Calu3 (cell line): ENCODE data around the gene NUMA1. TPM values are rescaled to one million over a fixed set of nuclear protein-coding genes. Genes with fewer than 3 reads are reported as not detected.
A peak's percentile ranks its signal among the peaks of the same experiment; 100 is the strongest.

Experiments used
- BruUV-seq: library from RNA; stranded (reverse); fragments of 400-500 nt; replicated peaks from 2 replicates; lab custom pipeline; 2021; lab: Mats Ljungman, UMichigan
- CTCF ChIA-PET: fragments of 300-600 bp; sonication (Branson Sonifier 250); formaldehyde crosslinking; loops from one replicate; lab custom pipeline; 2022; ENCODE audit warnings: antibody characterized with exemption; lab: Charles Lee
- DNase-seq: peaks from one replicate; pipeline ENCODE4 v3.0.0; 2022
- H3K27ac Mint-ChIP-seq: one replicate; pipeline ENCODE4 v1.8.0; 2022; ENCODE audit warnings: mixed read lengths; ENCODE audit not compliant: unreplicated experiment
- H3K27me3 Mint-ChIP-seq: one replicate; pipeline ENCODE4 v1.8.0; 2022; ENCODE audit warnings: mixed read lengths; ENCODE audit not compliant: unreplicated experiment
- H3K36me3 Mint-ChIP-seq: one replicate; pipeline ENCODE4 v1.8.0; 2022; ENCODE audit warnings: mild to moderate bottlenecking, moderate library complexity, mixed read lengths; ENCODE audit not compliant: insufficient read depth, unreplicated experiment
- H3K4me1 Mint-ChIP-seq: one replicate; pipeline ENCODE4 v1.8.0; 2022; ENCODE audit warnings: mild to moderate bottlenecking, low read depth, mixed read lengths; ENCODE audit not compliant: unreplicated experiment
- H3K4me3 Mint-ChIP-seq: one replicate; pipeline ENCODE4 v1.8.0; 2022; ENCODE audit warnings: mild to moderate bottlenecking, low read depth, moderate library complexity, mixed read lengths; ENCODE audit not compliant: unreplicated experiment
- H3K9me3 Mint-ChIP-seq: one replicate; pipeline ENCODE4 v1.8.0; 2022; ENCODE audit warnings: low read depth, mixed read lengths; ENCODE audit not compliant: unreplicated experiment
- intact Hi-C: fragments of 100-400 bp; cut with micrococcal nuclease; formaldehyde crosslinking; loops from one replicate; pipeline ENCODE4 v1.10.0; 2022; ENCODE audit not compliant: unreplicated experiment
- total RNA-seq: library from RNA; stranded (reverse); gene quantifications from 2 replicates; pipeline ENCODE4 v1.2.3, GENCODE V29; 2022
- TF ChIP-seq, protein P1 (sequence below): fragments of 200-600 bp; IDR thresholded peaks from one replicate; pipeline ENCODE4 v1.8.0; 2022; ENCODE audit warnings: antibody characterized with exemption; ENCODE audit not compliant: unreplicated experiment

Gene NUMA1
- total RNA-seq, 1 experiment from 2014 or later = 146 TPM

GRCh38 chr11:72009156-72009555 lies 71.2 kb downstream of the NUMA1 start:
- H3K27ac Mint-ChIP-seq = no peak overlapping the region
- H3K9me3 Mint-ChIP-seq = no peaks in the 10 kb centered on the region
- H3K4me3 Mint-ChIP-seq = no peak overlapping the region
- H3K4me1 Mint-ChIP-seq = no peaks in the 10 kb centered on the region
- CTCF ChIA-PET = interaction anchor here (0.5 kb wide), 1 partner anchor 425 kb away, joined by 6 read pairs; the partner anchor contains the start of gene CLPB
- no peaks in the 10 kb centered on the region for H3K27me3 Mint-ChIP-seq
- intact Hi-C loops = no loop called here
- H3K36me3 Mint-ChIP-seq = peaks cover 67% of the 10 kb centered on the region
- no TSS peak for BruUV-seq
- DNase-seq = no peak
- TF ChIP-seq, protein P1, sequence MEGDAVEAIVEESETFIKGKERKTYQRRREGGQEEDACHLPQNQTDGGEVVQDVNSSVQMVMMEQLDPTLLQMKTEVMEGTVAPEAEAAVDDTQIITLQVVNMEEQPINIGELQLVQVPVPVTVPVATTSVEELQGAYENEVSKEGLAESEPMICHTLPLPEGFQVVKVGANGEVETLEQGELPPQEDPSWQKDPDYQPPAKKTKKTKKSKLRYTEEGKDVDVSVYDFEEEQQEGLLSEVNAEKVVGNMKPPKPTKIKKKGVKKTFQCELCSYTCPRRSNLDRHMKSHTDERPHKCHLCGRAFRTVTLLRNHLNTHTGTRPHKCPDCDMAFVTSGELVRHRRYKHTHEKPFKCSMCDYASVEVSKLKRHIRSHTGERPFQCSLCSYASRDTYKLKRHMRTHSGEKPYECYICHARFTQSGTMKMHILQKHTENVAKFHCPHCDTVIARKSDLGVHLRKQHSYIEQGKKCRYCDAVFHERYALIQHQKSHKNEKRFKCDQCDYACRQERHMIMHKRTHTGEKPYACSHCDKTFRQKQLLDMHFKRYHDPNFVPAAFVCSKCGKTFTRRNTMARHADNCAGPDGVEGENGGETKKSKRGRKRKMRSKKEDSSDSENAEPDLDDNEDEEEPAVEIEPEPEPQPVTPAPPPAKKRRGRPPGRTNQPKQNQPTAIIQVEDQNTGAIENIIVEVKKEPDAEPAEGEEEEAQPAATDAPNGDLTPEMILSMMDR = no peak

GRCh38 chr11:72008728-72009127 lies 71.6 kb downstream of the NUMA1 start:
- no peaks in the 10 kb centered on the region for H3K4me1 Mint-ChIP-seq
- DNase-seq = no peak
- BruUV-seq = no TSS peak
- no peak overlapping the region for H3K4me3 Mint-ChIP-seq
- no peaks in the 10 kb centered on the region for H3K27me3 Mint-ChIP-seq
- H3K9me3 Mint-ChIP-seq = no peaks in the 10 kb centered on the region
- TF ChIP-seq, protein P1 = no peak
- peak overlapping the region; percentile 78 for H3K27ac Mint-ChIP-seq
- H3K36me3 Mint-ChIP-seq = peaks cover 67% of the 10 kb centered on the region
- CTCF ChIA-PET = no interaction called here
- intact Hi-C loops = no loop called here

- TF ChIP-seq, protein P1 = no peak
- no peaks in the 10 kb centered on the region for H3K27me3 Mint-ChIP-seq
- no peak overlapping the region for H3K4me3 Mint-ChIP-seq
- H3K36me3 Mint-ChIP-seq = peaks cover 68% of the 10 kb centered on the region
- intact Hi-C loops = no loop called here
- H3K27ac Mint-ChIP-seq = no peak overlapping the region
- no peak for DNase-seq
- BruUV-seq = no TSS peak
- no peaks in the 10 kb centered on the region for H3K9me3 Mint-ChIP-seq
- CTCF ChIA-PET = no interaction called here
- H3K4me1 Mint-ChIP-seq = no peaks in the 10 kb centered on the region
These were observed 72.8 kb downstream of the NUMA1 start for GRCh38 chr11:72007587-72007986.

DNA sequence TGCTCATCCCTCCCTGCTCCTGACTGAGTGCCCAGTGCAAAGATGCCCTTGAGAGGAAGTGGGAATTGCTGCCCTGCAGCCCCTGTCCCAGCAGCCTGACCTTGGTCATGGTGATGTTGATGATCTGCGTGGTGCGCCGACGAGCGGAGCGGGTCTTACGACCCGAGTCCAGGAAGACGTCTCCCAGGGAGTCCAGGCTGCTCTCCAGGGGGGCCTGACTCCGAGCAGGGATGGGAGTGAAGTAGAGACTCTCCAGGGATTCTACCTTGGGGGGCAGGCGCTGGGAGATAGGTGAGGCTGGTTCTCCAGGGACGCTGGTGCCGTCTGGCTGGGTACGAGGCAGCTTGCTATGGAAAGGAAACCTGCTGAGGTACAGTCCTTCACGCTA lies 73.3 kb downstream of the NUMA1 start:
- peaks cover 73% of the 10 kb centered on the region for H3K36me3 Mint-ChIP-seq
- no peak overlapping the region for H3K4me3 Mint-ChIP-seq
- no peak for DNase-seq
- H3K27me3 Mint-ChIP-seq = no peaks in the 10 kb centered on the region
- H3K4me1 Mint-ChIP-seq = no peaks in the 10 kb centered on the region
- intact Hi-C loops = no loop called here
- CTCF ChIA-PET = no interaction called here
- TF ChIP-seq, protein P1 = no peak
- H3K27ac Mint-ChIP-seq = no peak overlapping the region
- BruUV-seq = no TSS peak
- no peaks in the 10 kb centered on the region for H3K9me3 Mint-ChIP-seq
